HepG2 (cell line): ENCODE data around the gene CCND1. TPM values are rescaled to one million over a fixed set of nuclear protein-coding genes. Genes with fewer than 3 reads are reported as not detected.

Experiments
- CHD2 ChIP-seq: IDR thresholded peaks from 2 replicates; pipeline ENCODE4 v1.6.1; 2011; ENCODE audit warnings: low read depth, low read length, improper control_type of control experiment
- FOSL1 ChIP-seq: sonication (generic); formaldehyde crosslinking; IDR thresholded peaks from 2 replicates; pipeline ENCODE4 v1.9.0; 2021; ENCODE audit warnings: missing genetic modification reagents, borderline replicate concordance
- HDAC1 ChIP-seq: sonication (generic); formaldehyde crosslinking; IDR thresholded peaks from 2 replicates; pipeline ENCODE4 v1.5.1; 2020; ENCODE audit warnings: mild to moderate bottlenecking, missing genetic modification reagents
- MBNL3 ChIP-seq: fragments of 250-450 bp; sonication (Bioruptor Pico); conservative IDR thresholded peaks from 2 replicates; pipeline ENCODE4 v1.8.0; 2022; ENCODE audit warnings: mild to moderate bottlenecking, inconsistent platforms
- MED1 ChIP-seq: sonication (generic); formaldehyde crosslinking; IDR thresholded peaks from 2 replicates; pipeline ENCODE4 v1.4.0; 2020; ENCODE audit warnings: missing genetic modification reagents
- RORA ChIP-seq: sonication (generic); formaldehyde crosslinking; IDR thresholded peaks from 2 replicates; pipeline ENCODE4 v1.5.0; 2020; ENCODE audit warnings: mild to moderate bottlenecking, missing genetic modification reagents, moderate library complexity
- SETDB1 ChIP-seq: sonication (generic); formaldehyde crosslinking; IDR thresholded peaks from 2 replicates; pipeline ENCODE4 v1.5.1; 2020; ENCODE audit warnings: missing genetic modification reagents, mild to moderate bottlenecking, borderline replicate concordance
- TAF1 ChIP-seq: sonication (generic); formaldehyde crosslinking; IDR thresholded peaks from 2 replicates; pipeline ENCODE4 v1.4.0; 2020; ENCODE audit warnings: missing genetic modification reagents
- TEAD2 ChIP-seq: sonication (generic); formaldehyde crosslinking; IDR thresholded peaks from 2 replicates; pipeline ENCODE4 v1.9.0; 2021; ENCODE audit warnings: missing genetic modification reagents
- YEATS2 ChIP-seq: sonication (generic); formaldehyde crosslinking; IDR thresholded peaks from 2 replicates; pipeline ENCODE4 v1.4.0; 2020; ENCODE audit warnings: missing genetic modification reagents, borderline replicate concordance
- ZC3H4 ChIP-seq: sonication (generic); formaldehyde crosslinking; IDR thresholded peaks from 2 replicates; pipeline ENCODE4 v1.4.0; 2020; ENCODE audit warnings: missing genetic modification reagents, borderline replicate concordance
- ZHX2 ChIP-seq, 2 experiments: sonication (generic) in 1 of 2; formaldehyde crosslinking in 1 of 2; IDR thresholded peaks; 2 replicates each; pipeline versions ENCODE4 v1.6.1 to v1.9.0; 2014 to 2022; ENCODE audit warnings: antibody characterized with exemption in 1 of 2, borderline replicate concordance in 1 of 2, inconsistent platforms in 1 of 2, low read depth in 1 of 2, missing genetic modification reagents in 1 of 2
- ZMAT3 ChIP-seq: sonication (generic); formaldehyde crosslinking; conservative IDR thresholded peaks from 2 replicates; pipeline ENCODE4 v1.7.0; 2021; ENCODE audit warnings: missing genetic modification reagents
- ZNF253 ChIP-seq: sonication (generic); formaldehyde crosslinking; IDR thresholded peaks from 2 replicates; pipeline ENCODE4 v1.8.0; 2022; ENCODE audit warnings: mild to moderate bottlenecking, missing genetic modification reagents, borderline replicate concordance
- ZNF280B ChIP-seq: sonication (generic); formaldehyde crosslinking; IDR thresholded peaks from 2 replicates; pipeline ENCODE4 v1.5.0; 2020; ENCODE audit warnings: missing genetic modification reagents, mild to moderate bottlenecking, borderline replicate concordance
- ZNF496 ChIP-seq: sonication (generic); formaldehyde crosslinking; IDR thresholded peaks from 2 replicates; pipeline ENCODE4 v1.8.1; 2023; ENCODE audit warnings: mild to moderate bottlenecking, moderate library complexity, missing genetic modification reagents; ENCODE audit not compliant: insufficient replicate concordance
- ZNF512 ChIP-seq: sonication (generic); formaldehyde crosslinking; IDR thresholded peaks from 2 replicates; pipeline ENCODE4 v1.4.0; 2020; ENCODE audit warnings: mild to moderate bottlenecking, missing genetic modification reagents
- ZNF784 ChIP-seq: sonication (generic); formaldehyde crosslinking; IDR thresholded peaks from 2 replicates; pipeline ENCODE4 v1.5.1; 2020; ENCODE audit warnings: missing genetic modification reagents, mild to moderate bottlenecking, borderline replicate concordance
- ZSCAN22 ChIP-seq: sonication (generic); formaldehyde crosslinking; IDR thresholded peaks from 2 replicates; pipeline ENCODE4 v1.4.0; 2020; ENCODE audit warnings: mild to moderate bottlenecking, missing genetic modification reagents
- polyA plus RNA-seq, 8 experiments: library from polyadenylated mRNA; depleted of rRNA in 3 of 8; stranded (reverse) in 7 of 8; unstranded in 1 of 8; fragments of >200 nt; fragmentation: Illumina TruSeq in 4 of 8; extraction: Trizol in 4 of 8; gene quantifications; 2 replicates each; pipeline versions ENCODE4 v1.2.1 to v1.2.3, GENCODE V29; 2011 to 2016; ENCODE audit warnings: low read depth in 4 of 8, missing spikeins in 1 of 8, mixed read lengths in 1 of 8; ENCODE audit not compliant: insufficient read depth in 1 of 8
- total RNA-seq, 5 experiments: library from RNA; depleted of rRNA; stranded (reverse); fragments of >200 nt; fragmentation: Illumina TruSeq; extraction: Trizol; gene quantifications; 2 replicates each; pipeline ENCODE4 v1.2.3, GENCODE V29; 2016; ENCODE audit warnings: low read depth in 1 of 5

The CCND1 gene
- total and polyA plus RNA-seq, 2 of the 13 experiments (the other 11 are each of a cell fraction or from before 2014, with no cell fraction given), result 107 to 136 TPM

- TF ChIP-seq ZSCAN22, result no peak
- TF ChIP-seq ZNF496 (CRISPR knock-in tag), result no peak
- peak; percentile 53; the same call in 1 of the 2 replicates for TF ChIP-seq TEAD2 (CRISPR knock-in tag)
- TF ChIP-seq CHD2, result peak; percentile 47; the same call in 1 of the 2 replicates
- TF ChIP-seq FOSL1 (CRISPR knock-in tag), result no peak
- TF ChIP-seq ZNF280B, result no peak; the same call in 1 of the 2 replicates
- TF ChIP-seq ZNF253 (CRISPR knock-in tag), result 0 out of 2 replicates have a peak, but pooled peaks have one; percentile 37
- no peak for TF ChIP-seq SETDB1 (CRISPR knock-in tag)
- 0 out of 2 replicates have a peak, but pooled peaks have one; percentile 53 for TF ChIP-seq ZMAT3 (CRISPR knock-in tag)
- peak; percentile 67 for TF ChIP-seq HDAC1
- no peak for TF ChIP-seq ZHX2 (IDR thresholded peaks at IDR 0.05; ENCODE audit: low read depth)
- no peak for TF ChIP-seq ZHX2 (CRISPR knock-in tag; IDR thresholded peaks at IDR 0.05; ENCODE audit: borderline replicate concordance)
- TF ChIP-seq ZNF512 (CRISPR knock-in tag), result no peak
- 0 out of 2 replicates have a peak, but pooled peaks have one; percentile 37 for TF ChIP-seq ZNF784 (CRISPR knock-in tag)
- no peak for TF ChIP-seq RORA (CRISPR knock-in tag)
- TF ChIP-seq ZC3H4 (CRISPR knock-in tag), result no peak
- no peak; the same call in 1 of the 2 replicates for TF ChIP-seq YEATS2 (CRISPR knock-in tag)
- peak; percentile 75 for TF ChIP-seq MED1 (CRISPR knock-in tag)
- no peak for TF ChIP-seq MBNL3 (CRISPR knock-in tag)
- peak; percentile 97 for TF ChIP-seq TAF1 (CRISPR knock-in tag)
Measured at GRCh38 chr11:69640995-69641581, at the start of gene CCND1 (continued).
